Panc1 (cell line): Measurements from ENCODE around the gene PBOV1.

Source experiments
- CTCF ChIP-seq: fragments of 450-650 bp; IDR thresholded peaks from 2 replicates; pipeline ENCODE4 v1.5.1; 2017; ENCODE audit warnings: mild to moderate bottlenecking
- POLR2AphosphoS5 ChIP-seq: IDR thresholded peaks from 2 replicates; pipeline ENCODE4 v1.6.1; 2012; ENCODE audit warnings: mild to moderate bottlenecking, low read depth, low read length, moderate library complexity
- REST ChIP-seq, 2 experiments: IDR thresholded peaks; 2 replicates each; pipeline ENCODE4 v1.6.1; 2011 to 2012; ENCODE audit warnings: low read depth in 2 of 2, control low read depth in 1 of 2, low read length in 1 of 2, mild to moderate bottlenecking in 1 of 2, moderate library complexity in 1 of 2; ENCODE audit not compliant: insufficient read depth in 1 of 2
- TCF7L2 ChIP-seq: IDR thresholded peaks from 2 replicates; pipeline ENCODE4 v1.6.1; 2011; ENCODE audit warnings: mild to moderate bottlenecking, low read depth, low read length, inconsistent platforms

- TF ChIP-seq CTCF, result no peak
- TF ChIP-seq REST (IDR thresholded peaks at IDR 0.05; ENCODE audit: insufficient read depth in 1 of 2, low read depth in 2 of 2, low read length in 1 of 2), result no peak
- TF ChIP-seq POLR2AphosphoS5, result no peak
- no peak for TF ChIP-seq TCF7L2
Observed at GRCh38 chr6:138187156-138187555, 31.1 kb downstream of the PBOV1 start.
